ENCODE results near the gene NPIPB8. TPM values are rescaled to one million over a fixed set of nuclear protein-coding genes. Genes with fewer than 3 reads are reported as not detected.
"Not testable (repeated sequence)": the region's sequence is repeated elsewhere in the genome, so short reads cannot be mapped to it uniquely, and the experiment has no call there.

NPIPB8 gene
- total and polyA plus RNA-seq, 4 donors: 0.74 to 1.6 TPM; not detected in 2

DNA sequence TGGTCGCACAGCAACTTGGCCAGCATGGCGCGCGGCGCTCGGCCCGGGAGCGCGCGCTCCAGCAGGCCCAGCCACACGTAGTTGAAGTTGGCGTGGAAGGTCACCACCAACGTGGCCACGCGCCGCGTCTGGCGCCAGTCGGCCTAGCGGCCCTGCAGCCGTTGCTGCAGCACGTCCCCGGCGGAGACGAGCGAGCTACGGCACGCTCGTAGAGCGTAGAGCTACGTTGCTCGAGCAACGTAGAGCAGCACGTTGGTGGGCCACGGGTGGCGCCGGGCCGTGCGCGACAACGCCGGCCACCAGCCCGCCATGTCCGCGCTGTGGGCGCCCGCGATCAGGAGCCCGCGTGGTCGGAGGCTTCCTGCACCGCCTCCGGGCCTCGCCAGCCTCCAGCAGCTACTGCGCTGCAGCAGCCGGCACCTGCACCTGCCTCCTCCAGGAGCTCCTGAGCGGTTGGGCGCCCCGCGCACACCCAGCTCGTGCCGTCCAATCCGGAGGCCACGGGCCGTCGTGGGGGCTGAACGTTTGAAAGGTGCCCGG is 14.6 kb upstream of the NPIPB8 start:
- no peak overlapping the region for H3K9ac ChIP-seq (ENCODE audit: insufficient read depth in 1 of 2, low read length in 2 of 2)
- peak in 2 of 3 donors; percentile 46 to 53 for DNase-seq

DNA sequence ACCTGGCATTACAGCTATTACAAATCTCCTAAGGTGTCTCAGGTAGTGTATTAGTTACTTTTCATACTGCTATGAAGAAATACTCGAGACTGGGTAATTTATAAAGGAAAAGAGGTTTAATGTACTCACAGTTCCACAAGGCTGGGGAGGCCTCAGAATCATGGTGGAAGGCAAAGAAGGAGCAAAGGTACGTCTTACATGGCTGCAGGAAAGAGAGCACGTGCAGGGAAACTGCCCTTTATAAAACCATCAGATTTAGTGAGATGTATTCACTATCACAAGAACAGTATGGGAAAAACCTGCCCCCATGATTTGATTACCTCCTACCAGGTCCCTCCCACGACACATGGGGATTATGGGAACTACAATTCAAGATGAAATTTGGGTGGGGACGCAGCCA is 7.0 kb upstream of the NPIPB8 start:
- H3K27me3 ChIP-seq (ENCODE audit: control insufficient read depth in 3 of 3, insufficient read depth in 3 of 3, low read length in 2 of 3); DNase-seq; H3K9me3 ChIP-seq (ENCODE audit: control insufficient read depth in 4 of 4, insufficient read depth in 3 of 4, low read length in 3 of 4); H3K9ac ChIP-seq (ENCODE audit: insufficient read depth in 1 of 2, low read length in 2 of 2); H3K36me3 ChIP-seq (ENCODE audit: control insufficient read depth in 4 of 4, insufficient read depth in 4 of 4, low read length in 4 of 4); ATAC-seq (ENCODE audit: insufficient read depth, low FRiP score); H3K4me3 ChIP-seq; H3K4me1 ChIP-seq (ENCODE audit: control insufficient read depth in 5 of 5, insufficient read depth in 5 of 5, low read length in 5 of 5); H3K27ac ChIP-seq (ENCODE audit: low read depth in 1 of 2, low read length in 1 of 2): not testable (repeated sequence)
- 77 to 84% methylated on average over 4 of the region's 5 CpGs for WGBS, 2 donors

More for the DNA sequence above, 14.6 kb upstream of the NPIPB8 start:
- peak; percentile 83 for ATAC-seq (ENCODE audit: insufficient read depth, low FRiP score)
- TF ChIP-seq CTCF (IDR thresholded peaks at IDR 0.05; ENCODE audit: control extremely low read depth, extremely low read depth): no peak
- Histone ChIP-seq H3K4me1 (ENCODE audit: control insufficient read depth in 5 of 5, insufficient read depth in 5 of 5, low read length in 5 of 5) (peaks cover 0 to 5% (median 0%) of the 10 kb centered on the region in 5 donors), H3K27me3 (ENCODE audit: control insufficient read depth in 3 of 3, insufficient read depth in 3 of 3, low read length in 2 of 3) (no peaks in the 10 kb centered on the region), H3K27ac (ENCODE audit: low read depth in 1 of 2, low read length in 1 of 2) (peak overlapping the region; percentile 56 to 67), H3K4me3 (peak overlapping the region; percentile 50), H3K36me3 (ENCODE audit: control insufficient read depth in 4 of 4, insufficient read depth in 4 of 4, low read length in 4 of 4) (no peaks in the 10 kb centered on the region), H3K9me3 (ENCODE audit: control insufficient read depth in 4 of 4, insufficient read depth in 3 of 4, low read length in 3 of 4) (no peaks in the 10 kb centered on the region)
- 1 to 3% methylated on average over 66 to 68 of the region's 68 CpGs for WGBS, 2 donors

- ATAC-seq (ENCODE audit: insufficient read depth, low FRiP score); H3K9me3 ChIP-seq (ENCODE audit: control insufficient read depth in 4 of 4, insufficient read depth in 3 of 4, low read length in 3 of 4); H3K36me3 ChIP-seq (ENCODE audit: control insufficient read depth in 4 of 4, insufficient read depth in 4 of 4, low read length in 4 of 4); H3K27ac ChIP-seq (ENCODE audit: low read depth in 1 of 2, low read length in 1 of 2); H3K27me3 ChIP-seq (ENCODE audit: control insufficient read depth in 3 of 3, insufficient read depth in 3 of 3, low read length in 2 of 3); H3K4me3 ChIP-seq; H3K9ac ChIP-seq (ENCODE audit: insufficient read depth in 1 of 2, low read length in 2 of 2); DNase-seq; H3K4me1 ChIP-seq (ENCODE audit: control insufficient read depth in 5 of 5, insufficient read depth in 5 of 5, low read length in 5 of 5): not testable (repeated sequence)
- 58 to 71% methylated on average over 5 of the region's 5 CpGs for WGBS, 2 donors
Observed at GRCh38 chr16:28636093-28636823, 1.6 kb upstream of the NPIPB8 start.

- not testable (repeated sequence) for H3K27me3 ChIP-seq (ENCODE audit: control insufficient read depth in 3 of 3, insufficient read depth in 3 of 3, low read length in 2 of 3); H3K4me1 ChIP-seq (ENCODE audit: control insufficient read depth in 5 of 5, insufficient read depth in 5 of 5, low read length in 5 of 5); H3K9me3 ChIP-seq (ENCODE audit: control insufficient read depth in 4 of 4, insufficient read depth in 3 of 4, low read length in 3 of 4); H3K4me3 ChIP-seq; DNase-seq; H3K9ac ChIP-seq (ENCODE audit: insufficient read depth in 1 of 2, low read length in 2 of 2); H3K36me3 ChIP-seq (ENCODE audit: control insufficient read depth in 4 of 4, insufficient read depth in 4 of 4, low read length in 4 of 4); H3K27ac ChIP-seq (ENCODE audit: low read depth in 1 of 2, low read length in 1 of 2); ATAC-seq (ENCODE audit: insufficient read depth, low FRiP score)
- WGBS, 2 donors: 32 to 64% methylated on average over 4 of the region's 5 CpGs
Observed at GRCh38 chr16:28638359-28638758, 494 bp downstream of the NPIPB8 start.

DNA sequence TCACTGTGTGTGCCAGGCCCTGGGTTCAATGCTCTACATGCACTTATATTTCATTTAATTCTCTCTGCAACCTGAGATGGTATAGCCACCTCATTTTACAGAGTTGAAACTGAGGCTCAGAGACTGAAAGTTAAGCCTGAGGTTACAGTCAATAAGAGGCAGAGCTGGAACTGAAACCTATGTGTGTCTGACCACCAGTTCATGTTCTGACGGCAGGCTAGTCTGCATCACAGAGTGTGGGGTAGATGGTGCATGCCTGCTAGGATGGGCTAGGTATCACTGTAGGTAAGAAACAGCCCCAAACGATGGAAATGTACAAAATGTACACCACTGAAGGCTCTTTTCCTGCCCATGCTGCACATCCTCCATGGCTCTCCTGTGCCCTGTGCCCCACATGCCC is 2.1 kb downstream of the NPIPB8 start:
- H3K9ac ChIP-seq (ENCODE audit: insufficient read depth in 1 of 2, low read length in 2 of 2); H3K4me3 ChIP-seq; H3K27ac ChIP-seq (ENCODE audit: low read depth in 1 of 2, low read length in 1 of 2); H3K36me3 ChIP-seq (ENCODE audit: control insufficient read depth in 4 of 4, insufficient read depth in 4 of 4, low read length in 4 of 4); H3K4me1 ChIP-seq (ENCODE audit: control insufficient read depth in 5 of 5, insufficient read depth in 5 of 5, low read length in 5 of 5); H3K27me3 ChIP-seq (ENCODE audit: control insufficient read depth in 3 of 3, insufficient read depth in 3 of 3, low read length in 2 of 3); ATAC-seq (ENCODE audit: insufficient read depth, low FRiP score); H3K9me3 ChIP-seq (ENCODE audit: control insufficient read depth in 4 of 4, insufficient read depth in 3 of 4, low read length in 3 of 4); DNase-seq: not testable (repeated sequence)
- 63 to 78% methylated on average over 1 to 2 of the region's 2 CpGs for WGBS, 2 donors

GRCh38 chr16:28666264-28666663 is 28.4 kb downstream of the NPIPB8 start:
- ATAC-seq (ENCODE audit: insufficient read depth, low FRiP score); H3K4me1 ChIP-seq (ENCODE audit: control insufficient read depth in 5 of 5, insufficient read depth in 5 of 5, low read length in 5 of 5); H3K9ac ChIP-seq (ENCODE audit: insufficient read depth in 1 of 2, low read length in 2 of 2); H3K9me3 ChIP-seq (ENCODE audit: control insufficient read depth in 4 of 4, insufficient read depth in 3 of 4, low read length in 3 of 4); H3K27me3 ChIP-seq (ENCODE audit: control insufficient read depth in 3 of 3, insufficient read depth in 3 of 3, low read length in 2 of 3); H3K27ac ChIP-seq (ENCODE audit: low read depth in 1 of 2, low read length in 1 of 2); H3K36me3 ChIP-seq (ENCODE audit: control insufficient read depth in 4 of 4, insufficient read depth in 4 of 4, low read length in 4 of 4); DNase-seq; H3K4me3 ChIP-seq: not testable (repeated sequence)
- WGBS, 2 donors: 85 to 92% methylated on average over 6 to 9 of the region's 25 CpGs

GRCh38 chr16:28667480-28667879 is 29.6 kb downstream of the NPIPB8 start:
- H3K4me3 ChIP-seq; H3K27ac ChIP-seq (ENCODE audit: low read depth in 1 of 2, low read length in 1 of 2); H3K9me3 ChIP-seq (ENCODE audit: control insufficient read depth in 4 of 4, insufficient read depth in 3 of 4, low read length in 3 of 4); H3K4me1 ChIP-seq (ENCODE audit: control insufficient read depth in 5 of 5, insufficient read depth in 5 of 5, low read length in 5 of 5); H3K9ac ChIP-seq (ENCODE audit: insufficient read depth in 1 of 2, low read length in 2 of 2); H3K27me3 ChIP-seq (ENCODE audit: control insufficient read depth in 3 of 3, insufficient read depth in 3 of 3, low read length in 2 of 3); H3K36me3 ChIP-seq (ENCODE audit: control insufficient read depth in 4 of 4, insufficient read depth in 4 of 4, low read length in 4 of 4); ATAC-seq (ENCODE audit: insufficient read depth, low FRiP score); DNase-seq: not testable (repeated sequence)
- no CpG with 5 or more reads among the region's 7 CpGs for WGBS, 2 donors
